K562 (cell line): ENCODE data around the gene SND1. TPM values are rescaled to one million over a fixed set of nuclear protein-coding genes. Genes with fewer than 3 reads are reported as not detected.

Experiments
- ATAC-seq: fragments of 200-7000 bp; cut with Tn5 transposase; 3 replicates; pipeline ENCODE4 v1.9.1; 2020; ENCODE audit warnings: moderate library complexity
- BruUV-seq: library from RNA; stranded (reverse); fragments of 400-500 nt; replicated peaks from 2 replicates; lab custom pipeline; 2021; lab: Mats Ljungman, UMichigan
- CTCF ChIA-PET: fragments of 300-600 bp; formaldehyde crosslinking; extraction: SDS; loops from one replicate; lab custom pipeline; 2021; ENCODE audit warnings: low intra/inter-chr PET ratio; lab: Yijun Ruan, JAX
- POLR2A ChIA-PET: fragments of 300-600, 350-650 bp; sonication (Branson Sonifier 250); formaldehyde crosslinking; extraction: SDS; loops from one replicate; lab custom pipeline; 2021; ENCODE audit warnings: antibody characterized with exemption, inconsistent platforms; lab: Yijun Ruan, JAX
- DNase-seq, 4 experiments: peaks; one replicate each; pipeline versions ENCODE4 v3.0.0 to v3.0.0-alpha.2; 2011 to 2018; ENCODE audit warnings: low spot score in 3 of 4, mixed read lengths in 3 of 4; ENCODE audit errors: extremely low read depth in 1 of 4
- FAIRE-seq: peaks from 2 replicates; lab custom pipeline; 2011; peaks lifted over from hg19 to GRCh38; lab: Jason Lieb, UNC
- H2AFZ ChIP-seq: 2 replicates; pipeline ENCODE4 v1.6.0; 2011; ENCODE audit warnings: low read depth, low read length, control low read depth, inconsistent platforms
- H3K27ac ChIP-seq: fragments of 200-600 bp; 3 replicates; pipeline ENCODE4 v1.8.0; 2011; ENCODE audit warnings: low read depth, mild to moderate bottlenecking, control low read depth, inconsistent platforms, low read length, moderate library complexity, mixed read lengths; ENCODE audit errors: extremely low read depth
- H3K27me3 ChIP-seq, 2 experiments: fragments of 300-600 bp in 1 of 2; 2 replicates in 1 of 2; 3 replicates in 1 of 2; pipeline versions ENCODE4 v1.6.0 to v1.8.0; 2011; ENCODE audit warnings: inconsistent platforms in 2 of 2, low read length in 2 of 2, mild to moderate bottlenecking in 1 of 2, mixed read lengths in 1 of 2, moderate library complexity in 1 of 2; ENCODE audit not compliant: control insufficient read depth in 2 of 2, insufficient read depth in 2 of 2
- H3K36me3 ChIP-seq: fragments of 300-600 bp; 3 replicates; pipeline ENCODE4 v1.8.0; 2011; ENCODE audit warnings: mild to moderate bottlenecking, low read length, inconsistent platforms; ENCODE audit not compliant: control insufficient read depth, insufficient read depth
- H3K4me1 ChIP-seq, 2 experiments: fragments of 200-600 bp in 1 of 2; replicated peaks in 1 of 2; 2 replicates in 1 of 2; 3 replicates in 1 of 2; pipeline versions ENCODE4 v1.5.1 to v1.8.0; 2011; ENCODE audit warnings: inconsistent platforms in 2 of 2, low read length in 2 of 2, mild to moderate bottlenecking in 1 of 2, mixed read lengths in 1 of 2, moderate library complexity in 1 of 2; ENCODE audit not compliant: control insufficient read depth in 2 of 2, insufficient read depth in 2 of 2
- H3K4me2 ChIP-seq: 2 replicates; pipeline ENCODE4 v1.6.1; 2011; ENCODE audit warnings: low read length, control low read depth, inconsistent platforms, mixed read lengths; ENCODE audit not compliant: insufficient read depth
- H3K4me3 ChIP-seq: fragments of 200-600 bp; sonication (generic), shearing (Covaris generic); 2 replicates; pipeline ENCODE4 v1.5.1; 2016; ENCODE audit warnings: control low read depth, inconsistent platforms
- H3K79me2 ChIP-seq: fragments of 200-600 bp; 3 replicates; pipeline ENCODE4 v1.8.0; 2011; ENCODE audit warnings: low read length, inconsistent platforms; ENCODE audit not compliant: control insufficient read depth, insufficient read depth
- H3K9ac ChIP-seq, 2 experiments: 2 replicates each; pipeline versions ENCODE4 v1.6.0 to v1.6.1; 2011; ENCODE audit warnings: low read depth in 2 of 2, low read length in 2 of 2, control low read depth in 1 of 2, inconsistent platforms in 1 of 2, mild to moderate bottlenecking in 1 of 2, mixed read lengths in 1 of 2; ENCODE audit not compliant: insufficient read depth in 1 of 2
- H3K9me1 ChIP-seq: one replicate; pipeline ENCODE4 v1.6.0; 2011; ENCODE audit warnings: inconsistent platforms, mild to moderate bottlenecking, low read length, moderate library complexity; ENCODE audit not compliant: control insufficient read depth, insufficient read depth
- H3K9me3 ChIP-seq: replicated peaks from 2 replicates; pipeline ENCODE4 v1.5.1; 2011; ENCODE audit warnings: low read depth, low read length, inconsistent platforms; ENCODE audit not compliant: control insufficient read depth, insufficient read depth
- H4K20me1 ChIP-seq: replicated peaks from 2 replicates; pipeline ENCODE4 v1.6.1; 2011; ENCODE audit warnings: low read length, inconsistent platforms, mixed read lengths; ENCODE audit not compliant: control insufficient read depth, insufficient read depth
- RBM22 ChIP-seq: fragments of 200-400 bp; formaldehyde crosslinking; IDR thresholded peaks from 2 replicates; pipeline ENCODE4 v1.6.1; 2018; ENCODE audit warnings: low read length, low read depth; ENCODE audit not compliant: poor library complexity, severe bottlenecking
- SETDB1 ChIP-seq: IDR thresholded peaks from one replicate; pipeline ENCODE4 v1.6.1; 2012; ENCODE audit warnings: low read length, control low read depth, inconsistent platforms
- TCF15 ChIP-seq: fragments of 250-450 bp; sonication (Bioruptor Pico); IDR thresholded peaks from 2 replicates; pipeline ENCODE4 v1.8.0; 2022; ENCODE audit warnings: moderate library complexity, mild to moderate bottlenecking, inconsistent platforms
- ZBTB33 ChIP-seq: sonication (generic); formaldehyde crosslinking; IDR thresholded peaks from 2 replicates; pipeline ENCODE4 v1.8.1; 2023; ENCODE audit warnings: mild to moderate bottlenecking, missing genetic modification reagents
- WGBS: fragments of 100-300 bp; shearing (Covaris generic); methylation state at CpG from one replicate; pipeline ENCODE4 v1.1.6; 2016; ENCODE audit warnings: low coverage, mixed read lengths; ENCODE audit not compliant: insufficient coverage; ENCODE audit errors: missing lambda C conversion rate; 5-methylcytosine and 5-hydroxymethylcytosine counted together
- in situ Hi-C: fragments of 300-500 bp; cut with MboI; formaldehyde crosslinking; loops from 4 replicates; pipeline ENCODE4 v1.15.0; 2018; ENCODE audit warnings: inconsistent platforms, mixed read lengths
- intact Hi-C: fragments of 100-400 bp; cut with micrococcal nuclease; formaldehyde crosslinking; loops from 2 replicates; pipeline ENCODE4 v1.14.2; 2022
- polyA plus RNA-seq, 8 experiments: library from polyadenylated mRNA; depleted of rRNA in 4 of 8; stranded (reverse) in 5 of 8; unstranded in 3 of 8; fragments of >200 nt; fragmentation: Nextera tagmentation in 2 of 8; fragmentation: Illumina TruSeq in 1 of 8; extraction: Ambion mirVana in 2 of 8; extraction: Trizol in 1 of 8; gene quantifications; 2 replicates each; pipeline versions ENCODE4 v1.2.1 to v1.2.3, GENCODE V29; 2011 to 2014; ENCODE audit warnings: inconsistent platforms in 1 of 8, missing spikeins in 1 of 8
- total RNA-seq, 7 experiments: library from RNA; depleted of rRNA in 6 of 7; stranded (reverse); fragments of >200 nt in 6 of 7; fragmentation: Illumina TruSeq in 2 of 7; extraction: Trizol in 2 of 7; gene quantifications; 2 replicates each; pipeline versions ENCODE4 v1.2.1 to v1.2.3, GENCODE V29; 2011 to 2021; ENCODE audit warnings: low replicate concordance in 1 of 7

The SND1 gene
- total and polyA plus RNA-seq, 9 of the 15 experiments (the other 6 are each of a cell fraction or from before 2014, with no cell fraction given), result 46.5 to 307 (median 191) TPM

- no peak overlapping the region for H2AFZ ChIP-seq
- H3K9ac ChIP-seq, result no peak overlapping the region
- peaks cover 0 to 10% of the 10 kb centered on the region in 2 experiments; a peak in 1 of 5 replicates for H3K4me1 ChIP-seq
- H3K27me3 ChIP-seq, result no peaks in the 10 kb centered on the region
- ATAC-seq, result no peak
- intact Hi-C loops (no loop called here), in situ Hi-C loops (no loop called here)
- H3K9me3 ChIP-seq, result peaks cover 13% of the 10 kb centered on the region
- peaks cover 4% of the 10 kb centered on the region; the same call in 1 of the 3 replicates for H3K79me2 ChIP-seq
- TF ChIP-seq SETDB1, result no peak
- peak; percentile 79 for TF ChIP-seq ZBTB33 (CRISPR knock-in tag)
- TF ChIP-seq TCF15 (CRISPR knock-in tag), result no peak
- TF ChIP-seq RBM22, result peak; percentile 73
- 97% methylated on average over 36 of the region's 87 CpGs for WGBS
- no peak overlapping the region for H3K27ac ChIP-seq
- H3K4me2 ChIP-seq, result no peak overlapping the region
- ChIA-PET POLR2A (no interaction called here), CTCF (interaction anchor here (0.6 kb wide), 1 partner anchor 26 kb away, joined by 3 read pairs; no protein-coding TSS in a partner anchor)
- H4K20me1 ChIP-seq, result peaks cover 6% of the 10 kb centered on the region; the same call in 1 of the 2 replicates
- no peaks in the 10 kb centered on the region for H3K9me1 ChIP-seq
- no peak for FAIRE-seq
- no peak overlapping the region for H3K4me3 ChIP-seq
- DNase-seq, result no peak
- peaks cover 32% of the 10 kb centered on the region for H3K36me3 ChIP-seq
- BruUV-seq, result no TSS peak
These were observed 380.1 kb downstream of the SND1 start for GRCh38 chr7:128031901-128032604.
